ENCODE data around the gene RHBDL2.

RHBDL2 gene

GRCh38 chr1:38964140-38964548, 22.5 kb upstream of the RHBDL2 start:
- Histone ChIP-seq H3K4me2 (no peak overlapping the region), H3K9me3 (no peaks in the 10 kb centered on the region), H3K27me3 (no peaks in the 10 kb centered on the region), H3K4me1 (no peaks in the 10 kb centered on the region), H3K27ac (no peak overlapping the region), H3K36me3 (no peaks in the 10 kb centered on the region), H3K9ac (no peak overlapping the region), H3K4me3 (no peak overlapping the region), H4K20me1 (no peaks in the 10 kb centered on the region)
- no peak for TF ChIP-seq Cebpa-rat (IDR thresholded peaks at IDR 0.05)

GRCh38 chr1:38962560-38962959, 20.9 kb upstream of the RHBDL2 start:
- no peaks in the 10 kb centered on the region for H4K20me1 ChIP-seq
- H3K36me3 ChIP-seq = no peaks in the 10 kb centered on the region
- no peaks in the 10 kb centered on the region for H3K9me3 ChIP-seq
- TF ChIP-seq Cebpa-rat (IDR thresholded peaks at IDR 0.05) = peak; percentile 67
- H3K4me3 ChIP-seq = no peak overlapping the region
- no peaks in the 10 kb centered on the region for H3K4me1 ChIP-seq
- H3K4me2 ChIP-seq = no peak overlapping the region
- H3K9ac ChIP-seq = no peak overlapping the region
- no peak overlapping the region for H3K27ac ChIP-seq
- no peaks in the 10 kb centered on the region for H3K27me3 ChIP-seq

DNA sequence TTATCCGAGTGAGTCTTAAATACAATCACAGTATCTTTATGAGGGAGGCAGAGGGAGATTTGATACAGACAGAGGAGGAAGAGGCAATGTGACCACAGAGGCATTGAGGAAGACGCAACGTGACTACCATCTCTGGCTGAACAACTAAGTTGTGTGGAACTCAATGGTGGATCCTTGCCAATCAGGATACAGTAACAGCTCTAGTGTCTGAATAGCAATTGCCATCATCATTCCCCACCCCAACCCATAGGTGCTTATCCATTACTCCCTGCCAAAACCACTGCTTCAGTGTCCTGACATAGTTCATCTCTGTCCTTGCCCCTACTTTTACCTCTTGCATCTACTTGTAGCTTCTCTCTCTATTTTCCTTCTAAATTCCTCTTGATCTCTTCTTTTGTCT, 20.5 kb upstream of the RHBDL2 start:
- Histone ChIP-seq H3K9me3 (no peaks in the 10 kb centered on the region), H3K36me3 (no peaks in the 10 kb centered on the region), H4K20me1 (no peaks in the 10 kb centered on the region), H3K27me3 (no peaks in the 10 kb centered on the region), H3K4me1 (no peaks in the 10 kb centered on the region), H3K4me3 (no peak overlapping the region), H3K9ac (no peak overlapping the region), H3K27ac (no peak overlapping the region), H3K4me2 (no peak overlapping the region)
- TF ChIP-seq Cebpa-rat (IDR thresholded peaks at IDR 0.05) = no peak

DNA sequence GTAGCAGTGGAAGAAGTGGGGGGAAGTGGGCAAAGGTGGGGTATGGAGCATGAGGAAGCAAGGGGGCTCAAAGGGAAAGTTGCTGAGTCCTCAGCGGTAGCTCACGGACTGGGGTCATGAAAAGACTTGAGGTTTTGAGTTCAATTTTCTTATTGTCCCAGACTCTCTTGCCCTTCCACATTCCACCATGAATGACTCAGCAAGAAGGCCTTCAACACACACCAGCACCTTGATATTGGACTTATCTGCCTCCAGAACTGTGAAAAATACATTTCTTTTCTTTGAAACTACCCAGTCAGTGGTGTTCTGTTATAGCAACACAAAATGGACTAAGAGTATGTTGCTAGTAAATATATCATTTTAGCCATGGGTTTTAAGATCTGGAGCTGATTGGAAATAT, 17.3 kb upstream of the RHBDL2 start:
- Histone ChIP-seq H3K4me2 (no peak overlapping the region), H3K4me3 (no peak overlapping the region), H3K9me3 (no peaks in the 10 kb centered on the region), H3K36me3 (no peaks in the 10 kb centered on the region), H3K9ac (no peak overlapping the region), H3K27ac (no peak overlapping the region), H3K27me3 (no peaks in the 10 kb centered on the region), H4K20me1 (no peaks in the 10 kb centered on the region), H3K4me1 (no peaks in the 10 kb centered on the region)
- TF ChIP-seq Cebpa-rat (IDR thresholded peaks at IDR 0.05) = no peak

DNA sequence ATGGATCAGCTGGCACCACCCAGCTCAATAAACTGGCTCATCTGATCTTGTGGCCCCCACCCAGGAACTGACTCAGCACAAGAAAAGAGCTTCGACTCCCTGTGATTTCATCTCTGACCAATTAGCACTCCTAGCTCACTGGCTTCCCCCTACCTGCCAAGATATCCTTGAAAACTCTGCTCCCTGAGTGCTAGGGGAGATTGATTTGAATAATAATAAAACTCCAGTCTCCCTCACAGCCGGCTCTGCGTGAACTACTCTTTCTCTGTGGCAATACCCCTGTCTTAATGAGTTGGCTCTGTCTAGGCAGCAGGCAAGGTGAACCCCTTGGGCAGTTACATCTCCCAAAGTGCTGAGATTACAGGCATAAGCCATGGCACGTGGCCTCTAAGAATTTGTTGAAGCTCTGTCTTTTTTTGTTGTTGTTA, 11.8 kb upstream of the RHBDL2 start:
- no peaks in the 10 kb centered on the region for H3K27me3 ChIP-seq
- TF ChIP-seq Cebpa-rat (IDR thresholded peaks at IDR 0.05) = no peak
- H4K20me1 ChIP-seq = no peaks in the 10 kb centered on the region
- H3K4me2 ChIP-seq = no peak overlapping the region
- no peaks in the 10 kb centered on the region for H3K4me1 ChIP-seq
- no peaks in the 10 kb centered on the region for H3K36me3 ChIP-seq
- no peaks in the 10 kb centered on the region for H3K9me3 ChIP-seq
- H3K9ac ChIP-seq = no peak overlapping the region
- no peak overlapping the region for H3K4me3 ChIP-seq
- no peak overlapping the region for H3K27ac ChIP-seq

- Histone ChIP-seq H3K4me2 (no peak overlapping the region), H3K4me1 (no peaks in the 10 kb centered on the region), H3K9ac (no peak overlapping the region), H3K9me3 (peaks cover 13% of the 10 kb centered on the region), H3K27me3 (no peaks in the 10 kb centered on the region), H4K20me1 (no peaks in the 10 kb centered on the region), H3K4me3 (no peak overlapping the region), H3K27ac (no peak overlapping the region), H3K36me3 (no peaks in the 10 kb centered on the region)
- TF ChIP-seq Cebpa-rat (IDR thresholded peaks at IDR 0.05) = no peak
Measured at GRCh38 chr1:38950553-38950952, 8.9 kb upstream of the RHBDL2 start.

- Histone ChIP-seq H3K36me3 (no peaks in the 10 kb centered on the region), H3K9ac (no peak overlapping the region), H3K4me1 (no peaks in the 10 kb centered on the region), H3K27me3 (no peaks in the 10 kb centered on the region), H3K4me2 (no peak overlapping the region), H3K27ac (no peak overlapping the region), H4K20me1 (no peaks in the 10 kb centered on the region), H3K4me3 (no peak overlapping the region), H3K9me3 (peaks cover 13% of the 10 kb centered on the region)
- TF ChIP-seq Cebpa-rat (IDR thresholded peaks at IDR 0.05) = no peak
Measured at GRCh38 chr1:38944547-38944946, 2.9 kb upstream of the RHBDL2 start.

- Histone ChIP-seq H4K20me1 (no peaks in the 10 kb centered on the region), H3K36me3 (no peaks in the 10 kb centered on the region), H3K4me3 (no peak overlapping the region), H3K4me1 (no peaks in the 10 kb centered on the region), H3K27ac (no peak overlapping the region), H3K9ac (no peak overlapping the region), H3K27me3 (no peaks in the 10 kb centered on the region), H3K4me2 (no peak overlapping the region), H3K9me3 (peaks cover 12% of the 10 kb centered on the region)
- TF ChIP-seq Cebpa-rat (IDR thresholded peaks at IDR 0.05) = no peak
Measured at GRCh38 chr1:38942664-38943428, 1.2 kb upstream of the RHBDL2 start.

DNA sequence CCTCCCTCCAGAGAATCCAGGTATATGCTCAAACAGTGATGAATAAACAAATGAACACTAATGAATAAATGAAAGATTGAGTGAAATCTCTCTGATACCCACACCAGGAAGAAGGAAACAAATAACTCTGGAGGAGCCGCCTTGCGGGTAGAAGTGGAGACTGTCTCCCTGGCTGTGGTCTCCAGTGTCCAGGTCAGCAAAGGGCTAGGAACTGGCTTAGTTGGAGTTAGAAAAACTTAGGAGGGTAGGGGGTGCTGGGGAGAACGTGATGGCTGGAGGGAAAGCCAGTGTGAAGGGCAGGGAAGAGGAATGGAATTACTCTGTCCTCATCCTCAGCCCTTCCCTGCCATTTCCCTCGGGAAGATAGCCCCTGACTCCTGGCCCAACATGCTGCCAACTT, 537 bp downstream of the RHBDL2 start:
- Histone ChIP-seq H3K27ac (no peak overlapping the region), H3K9ac (no peak overlapping the region), H3K9me3 (no peaks in the 10 kb centered on the region), H3K4me1 (no peaks in the 10 kb centered on the region), H3K27me3 (no peaks in the 10 kb centered on the region), H3K4me2 (no peak overlapping the region), H3K36me3 (no peaks in the 10 kb centered on the region), H3K4me3 (no peak overlapping the region), H4K20me1 (no peaks in the 10 kb centered on the region)
- no peak for TF ChIP-seq Cebpa-rat (IDR thresholded peaks at IDR 0.05)

GRCh38 chr1:38940339-38941047, 1.1 kb downstream of the RHBDL2 start:
- Histone ChIP-seq H4K20me1 (no peaks in the 10 kb centered on the region), H3K4me3 (no peak overlapping the region), H3K4me2 (no peak overlapping the region), H3K9ac (no peak overlapping the region), H3K9me3 (no peaks in the 10 kb centered on the region), H3K36me3 (no peaks in the 10 kb centered on the region), H3K27ac (no peak overlapping the region), H3K27me3 (no peaks in the 10 kb centered on the region), H3K4me1 (no peaks in the 10 kb centered on the region)
- TF ChIP-seq Cebpa-rat (IDR thresholded peaks at IDR 0.05) = no peak

Measured in BLaER1 (cell line).